GM12878 (cell line): ENCODE data around the gene TACR2. TPM values are rescaled to one million over a fixed set of nuclear protein-coding genes. Genes with fewer than 3 reads are reported as not detected.

Experiments
- ATAC-seq: fragments of 200-7000 bp; cut with Tn5 transposase; 3 replicates; pipeline ENCODE4 v1.9.1; 2020; ENCODE audit warnings: mild to moderate bottlenecking, moderate library complexity
- BruUV-seq: library from RNA; stranded (reverse); fragments of 400-500 nt; replicated peaks from 2 replicates; lab custom pipeline; 2021; lab: Mats Ljungman, UMichigan
- CTCF ChIA-PET: fragments of 300-600 bp; sonication (Branson Sonifier 250); formaldehyde crosslinking; extraction: SDS; loops from one replicate; lab custom pipeline; 2021; ENCODE audit warnings: inconsistent platforms; lab: Yijun Ruan, JAX
- POLR2A ChIA-PET: fragments of 350-600 bp; formaldehyde crosslinking; extraction: SDS; loops from one replicate; lab custom pipeline; 2021; ENCODE audit warnings: inconsistent platforms; lab: Charles Lee
- RAD21 ChIA-PET: fragments of 300-600 bp; sonication (Branson Sonifier 250); formaldehyde crosslinking; loops from one replicate; lab custom pipeline; 2023; ENCODE audit warnings: antibody characterized with exemption; ENCODE audit not compliant: unreplicated experiment; lab: Charles Lee
- SMC1A ChIA-PET: fragments of 300-600 bp; sonication (Branson Sonifier 250); formaldehyde crosslinking; loops from one replicate; lab custom pipeline; 2023; ENCODE audit not compliant: unreplicated experiment, uncharacterized antibody; lab: Charles Lee
- DNase-seq: peaks from one replicate; pipeline ENCODE4 v3.0.0-alpha.2; 2011; ENCODE audit warnings: low read depth, low spot score
- FAIRE-seq: peaks from 3 replicates; lab custom pipeline; 2011; peaks lifted over from hg19 to GRCh38; lab: Jason Lieb, UNC
- H2AFZ ChIP-seq: 2 replicates; pipeline ENCODE4 v1.6.0; 2011; ENCODE audit warnings: low read depth, low read length, control low read depth; ENCODE audit not compliant: control insufficient read depth
- H3K27ac ChIP-seq: 2 replicates; pipeline ENCODE4 v1.5.1; 2011; ENCODE audit warnings: control low read depth; ENCODE audit not compliant: control insufficient read depth, insufficient read depth
- H3K27me3 ChIP-seq, 2 experiments: replicated peaks in 1 of 2; 2 replicates each; pipeline versions ENCODE4 v1.6.0 to v1.6.1; 2011; ENCODE audit warnings: low read length in 1 of 2; ENCODE audit not compliant: control insufficient read depth in 2 of 2, insufficient read depth in 2 of 2
- H3K36me3 ChIP-seq, 2 experiments: 2 replicates each; pipeline ENCODE4 v1.5.1; 2011; ENCODE audit warnings: low read length in 1 of 2; ENCODE audit not compliant: control insufficient read depth in 2 of 2, insufficient read depth in 2 of 2
- H3K4me1 ChIP-seq: 2 replicates; pipeline ENCODE4 v1.6.1; 2011; ENCODE audit warnings: mild to moderate bottlenecking, low read length, moderate library complexity, mixed read lengths; ENCODE audit not compliant: control insufficient read depth, insufficient read depth
- H3K4me2 ChIP-seq: 2 replicates; pipeline ENCODE4 v1.6.0; 2011; ENCODE audit warnings: control low read depth; ENCODE audit not compliant: control insufficient read depth, insufficient read depth
- H3K4me3 ChIP-seq: fragments of 200-600 bp; sonication (generic); 2 replicates; pipeline ENCODE4 v1.5.1; 2016
- H3K79me2 ChIP-seq: 2 replicates; pipeline ENCODE4 v1.6.0; 2011; ENCODE audit warnings: low read length; ENCODE audit not compliant: control insufficient read depth, insufficient read depth
- H3K9ac ChIP-seq: 2 replicates; pipeline ENCODE4 v1.8.0; 2011; ENCODE audit warnings: low read length, control low read depth, mixed read lengths; ENCODE audit not compliant: control insufficient read depth, insufficient read depth
- H3K9me3 ChIP-seq: replicated peaks from 3 replicates; pipeline ENCODE4 v1.5.1; 2011; ENCODE audit warnings: mild to moderate bottlenecking, low read length; ENCODE audit not compliant: control insufficient read depth, insufficient read depth
- H4K20me1 ChIP-seq: 2 replicates; pipeline ENCODE4 v1.6.0; 2011; ENCODE audit not compliant: control insufficient read depth, insufficient read depth
- GATAD2B ChIP-seq: fragments of 450-650 bp; conservative IDR thresholded peaks from 2 replicates; pipeline ENCODE4 v1.6.1; 2017; ENCODE audit warnings: low read depth, mild to moderate bottlenecking, moderate library complexity
- LARP7 ChIP-seq: fragments of 450-650 bp; IDR thresholded peaks from 2 replicates; pipeline ENCODE4 v1.6.1; 2017; ENCODE audit warnings: mild to moderate bottlenecking
- NFIC ChIP-seq: IDR thresholded peaks from 2 replicates; pipeline ENCODE4 v1.6.1; 2012; ENCODE audit warnings: low read depth, mild to moderate bottlenecking, inconsistent platforms, low read length, moderate library complexity
- USF1 ChIP-seq: IDR thresholded peaks from 2 replicates; pipeline ENCODE4 v1.6.1; 2011; ENCODE audit warnings: borderline replicate concordance, low read depth, mild to moderate bottlenecking, moderate library complexity, mixed read lengths, low read length; ENCODE audit not compliant: insufficient read depth; ENCODE audit errors: extremely low read length
- WGBS: methylation state at CpG from one replicate; pipeline ENCODE4 v1.1.6; 2016; ENCODE audit warnings: low lambda C conversion rate; ENCODE audit not compliant: insufficient replicate concordance, insufficient coverage; ENCODE audit errors: missing lambda C conversion rate; 5-methylcytosine and 5-hydroxymethylcytosine counted together
- in situ Hi-C: fragments of 300-500 bp; cut with MboI; formaldehyde crosslinking; loops from 9 replicates; pipeline ENCODE4 v1.14.3; 2018; ENCODE audit warnings: mixed read lengths
- intact Hi-C: fragments of 100-400 bp; cut with micrococcal nuclease; formaldehyde crosslinking; loops from one replicate; pipeline ENCODE4 v1.14.2; 2022; ENCODE audit not compliant: unreplicated experiment
- polyA plus RNA-seq, 11 experiments: library from polyadenylated mRNA; depleted of rRNA in 4 of 11; unstranded in 6 of 11; stranded (reverse) in 5 of 11; fragments of >200 nt; fragmentation: Nextera tagmentation in 4 of 11; fragmentation: Illumina TruSeq in 1 of 11; extraction: Ambion mirVana in 4 of 11; extraction: Trizol in 1 of 11; gene quantifications; 1 replicate in 1 of 11; 2 replicates in 10 of 11; pipeline versions ENCODE4 v1.2.1 to v1.2.3, GENCODE V29; 2011 to 2016; ENCODE audit warnings: inconsistent platforms in 2 of 11, missing spikeins in 2 of 11, low read depth in 1 of 11
- total RNA-seq, 4 experiments: library from RNA; depleted of rRNA in 3 of 4; stranded (reverse); fragments of >200 nt in 3 of 4; fragmentation: Illumina TruSeq in 1 of 4; extraction: Trizol in 1 of 4; gene quantifications; 2 replicates each; pipeline versions ENCODE4 v1.2.1 to v1.2.3, GENCODE V29; 2013 to 2021

Gene TACR2
- total and polyA plus RNA-seq, 10 of the 15 experiments (the other 5 are each of a cell fraction or from before 2014, with no cell fraction given) = 0.11 TPM; not detected in 9

DNA sequence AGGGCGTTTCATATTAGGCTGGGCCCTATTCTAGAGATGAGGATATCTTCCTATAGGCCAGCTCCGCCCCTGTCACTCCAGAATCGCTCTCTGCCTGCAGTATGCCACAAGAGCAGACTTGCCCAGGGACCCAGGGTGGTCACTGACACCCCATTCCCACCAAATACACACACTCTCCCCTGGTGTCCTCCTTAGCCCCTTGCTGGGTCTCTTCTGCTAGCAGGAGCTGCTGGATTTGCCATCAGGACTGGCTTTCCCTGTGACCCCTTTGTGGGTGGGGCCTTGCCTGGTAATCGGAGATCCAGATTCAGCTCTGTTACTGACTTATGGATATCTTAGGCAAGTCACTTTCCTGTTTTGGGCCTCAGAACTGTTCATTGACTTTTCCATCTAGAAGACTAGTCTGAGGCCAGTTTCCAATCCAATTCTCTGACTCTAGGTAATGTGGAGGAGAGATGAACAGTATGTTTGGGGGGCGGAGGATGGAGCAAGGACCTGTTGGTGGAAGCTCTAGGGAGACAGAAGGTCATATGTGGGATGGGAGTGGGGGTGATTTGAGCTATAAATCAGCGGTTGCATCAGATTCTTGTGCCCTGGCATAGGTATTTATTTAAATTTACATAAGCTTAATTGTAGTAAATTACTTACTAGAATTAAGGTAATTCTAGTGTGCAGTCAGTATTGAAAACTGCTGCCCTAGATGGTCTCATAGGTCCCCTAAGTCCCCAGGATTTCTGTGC, 36.1 kb upstream of the TACR2 start:
- H3K9me3 ChIP-seq = no peaks in the 10 kb centered on the region
- no peaks in the 10 kb centered on the region; the same call in 1 of the 2 replicates for H3K79me2 ChIP-seq
- H2AFZ ChIP-seq = no peak overlapping the region
- TF ChIP-seq USF1 = no peak
- TF ChIP-seq, all 136 proteins: peak for 0
- Histone ChIP-seq H3K9ac (no peak overlapping the region), H3K4me2 (0 out of 2 replicates have a peak overlapping the region, but pooled peaks have one; percentile 7), H4K20me1 (no peaks in the 10 kb centered on the region), H3K36me3 (no peaks in the 10 kb centered on the region), H3K27ac (no peak overlapping the region), H3K27me3 (no peaks in the 10 kb centered on the region; a peak in 1 of 4 replicates), H3K4me3 (no peak overlapping the region), H3K4me1 (no peaks in the 10 kb centered on the region; the same call in 1 of the 2 replicates)
- FAIRE-seq = no peak
- in situ Hi-C loops = no loop called here
- intact Hi-C loops = no loop called here
- POLR2A ChIA-PET = interaction anchor here (0.6 to 1.5 kb wide), 2 partner anchors 11 to 17 kb away, joined by 4 to 5 read pairs; no protein-coding TSS in a partner anchor
- SMC1A ChIA-PET = interaction anchor here (1.8 to 3.3 kb wide), 2 partner anchors 10 to 13 kb away, joined by 7 to 14 read pairs; no protein-coding TSS in a partner anchor
- RAD21 ChIA-PET = interaction anchor here (3.3 kb wide), 1 partner anchor 12 kb away, joined by 16 read pairs; no protein-coding TSS in a partner anchor
- no peak for DNase-seq
- BruUV-seq = TSS peak; percentile 41
- CTCF ChIA-PET = interaction anchor here (0.9 to 3.1 kb wide), 3 partner anchors 12 to 44 kb away, joined by 3 to 16 read pairs (median 6); no protein-coding TSS in a partner anchor
- 37% methylated on average over 6 of the region's 6 CpGs for WGBS
- ATAC-seq = no peak

GRCh38 chr10:69451784-69452251, 35.1 kb upstream of the TACR2 start:
- Histone ChIP-seq H3K36me3 (no peaks in the 10 kb centered on the region), H3K4me1 (no peaks in the 10 kb centered on the region; the same call in 1 of the 2 replicates), H3K4me2 (peak overlapping the region; percentile 67), H2AFZ (peak overlapping the region; percentile 73; the same call in 1 of the 2 replicates), H3K4me3 (peak overlapping the region; percentile 75), H3K79me2 (no peaks in the 10 kb centered on the region; the same call in 1 of the 2 replicates), H3K9ac (peak overlapping the region; percentile 45), H3K9me3 (no peaks in the 10 kb centered on the region), H4K20me1 (no peaks in the 10 kb centered on the region), H3K27ac (no peak overlapping the region), H3K27me3 (no peaks in the 10 kb centered on the region; a peak in 1 of 4 replicates)
- intact Hi-C loops (no loop called here), in situ Hi-C loops (no loop called here)
- CTCF ChIA-PET = interaction anchor here (0.9 to 3.2 kb wide), 3 partner anchors 13 to 56 kb away, joined by 6 to 16 read pairs (median 14); no protein-coding TSS in a partner anchor
- SMC1A ChIA-PET = interaction anchor here (1.8 to 3.3 kb wide), 2 partner anchors 11 to 14 kb away, joined by 7 to 14 read pairs; no protein-coding TSS in a partner anchor
- no TSS peak for BruUV-seq
- 38% methylated on average over 36 of the region's 38 CpGs for WGBS
- no peak for FAIRE-seq
- POLR2A ChIA-PET = interaction anchor here (0.9 to 1.6 kb wide), 3 partner anchors 10 to 18 kb away, joined by 3 to 4 read pairs (median 3); no protein-coding TSS in a partner anchor
- DNase-seq = no peak
- 0 out of 2 replicates have a peak, but pooled peaks have one; percentile 48 for TF ChIP-seq GATAD2B
- no peak for TF ChIP-seq NFIC
- peak; percentile 60; the same call in 1 of the 2 replicates for TF ChIP-seq LARP7
- ATAC-seq = peak; percentile 18
- RAD21 ChIA-PET = interaction anchor here (3.3 kb wide), 1 partner anchor 13 kb away, joined by 16 read pairs; no protein-coding TSS in a partner anchor
